NK-92 (cell line): ENCODE measurements around the gene GARNL3.

ENCODE experiments used
- DNase-seq: peaks from one replicate; lab custom pipeline; 2025; ENCODE audit not compliant: unreplicated experiment; lab: John Stamatoyannopoulos, UW

The GARNL3 gene

DNA sequence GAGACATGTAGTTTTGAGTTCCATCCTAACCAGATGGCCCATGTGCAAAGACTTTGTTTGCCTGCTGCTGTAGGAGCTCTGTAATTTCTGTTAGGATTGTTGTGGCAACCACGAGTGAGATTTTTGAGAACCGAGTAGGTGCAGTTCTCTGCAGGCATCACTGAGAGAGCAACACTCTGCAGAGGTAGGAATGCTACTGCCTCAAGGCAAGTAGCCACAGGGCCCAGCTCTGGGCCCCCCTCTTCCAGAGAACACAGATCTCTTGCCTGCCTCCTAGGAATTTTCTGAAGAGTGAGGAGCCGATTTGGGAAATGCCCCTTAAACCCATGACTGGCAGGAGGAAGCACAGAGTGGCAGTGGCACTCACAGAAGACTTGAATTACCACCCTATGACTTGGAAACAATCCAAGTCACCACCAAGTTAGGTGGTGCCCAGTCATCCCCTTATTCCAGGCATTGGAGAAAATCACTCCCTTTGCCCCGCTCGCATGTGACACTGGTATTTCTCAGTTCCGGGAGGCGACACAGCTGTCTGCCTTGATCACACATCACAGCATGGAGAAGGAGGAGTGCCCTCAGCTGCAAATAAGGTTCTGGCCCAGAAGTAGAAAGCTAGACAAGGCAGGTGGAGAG lies 79.9 kb downstream of the GARNL3 start:
- no peak for DNase-seq

DNA sequence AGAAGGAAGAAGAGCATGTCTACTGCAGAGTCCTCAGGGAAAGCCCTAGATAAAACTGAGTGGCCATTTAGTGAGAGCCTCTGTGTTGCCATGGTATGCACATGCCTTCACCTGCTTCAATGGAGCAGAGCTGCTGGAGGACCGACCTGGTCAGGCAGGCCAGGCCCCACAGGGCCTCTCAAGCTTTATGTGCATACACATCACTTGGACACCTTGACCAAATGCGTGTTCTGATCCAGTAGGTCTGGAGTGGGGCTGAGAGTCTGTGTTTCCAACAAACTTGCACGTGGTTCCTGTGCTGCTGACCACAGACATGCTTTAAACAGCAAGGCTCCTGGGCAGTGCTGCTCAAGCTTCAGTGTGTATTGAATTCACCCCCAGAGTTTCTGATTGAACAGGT lies 81.0 kb downstream of the GARNL3 start:
- DNase-seq: no peak

DNA sequence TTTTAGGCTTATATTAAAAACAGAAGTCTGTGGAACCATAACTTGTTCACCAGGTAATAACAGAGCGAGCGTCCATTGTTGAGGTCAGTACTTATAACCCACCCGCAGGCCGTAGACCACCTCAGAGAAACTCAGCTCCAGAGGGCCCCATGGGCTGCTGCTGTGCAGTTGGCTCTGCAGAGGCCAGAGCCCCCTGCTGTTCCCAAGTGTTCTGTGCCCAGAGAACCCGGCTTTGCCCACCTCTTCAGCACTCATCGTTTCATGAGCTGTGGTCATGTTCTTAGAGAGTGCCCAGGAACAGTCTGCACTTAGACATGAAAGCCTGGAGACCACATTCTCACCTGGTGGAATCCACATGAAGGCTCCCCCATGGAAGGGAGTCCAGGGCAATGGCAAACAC lies 82.0 kb downstream of the GARNL3 start:
- no peak for DNase-seq

DNA sequence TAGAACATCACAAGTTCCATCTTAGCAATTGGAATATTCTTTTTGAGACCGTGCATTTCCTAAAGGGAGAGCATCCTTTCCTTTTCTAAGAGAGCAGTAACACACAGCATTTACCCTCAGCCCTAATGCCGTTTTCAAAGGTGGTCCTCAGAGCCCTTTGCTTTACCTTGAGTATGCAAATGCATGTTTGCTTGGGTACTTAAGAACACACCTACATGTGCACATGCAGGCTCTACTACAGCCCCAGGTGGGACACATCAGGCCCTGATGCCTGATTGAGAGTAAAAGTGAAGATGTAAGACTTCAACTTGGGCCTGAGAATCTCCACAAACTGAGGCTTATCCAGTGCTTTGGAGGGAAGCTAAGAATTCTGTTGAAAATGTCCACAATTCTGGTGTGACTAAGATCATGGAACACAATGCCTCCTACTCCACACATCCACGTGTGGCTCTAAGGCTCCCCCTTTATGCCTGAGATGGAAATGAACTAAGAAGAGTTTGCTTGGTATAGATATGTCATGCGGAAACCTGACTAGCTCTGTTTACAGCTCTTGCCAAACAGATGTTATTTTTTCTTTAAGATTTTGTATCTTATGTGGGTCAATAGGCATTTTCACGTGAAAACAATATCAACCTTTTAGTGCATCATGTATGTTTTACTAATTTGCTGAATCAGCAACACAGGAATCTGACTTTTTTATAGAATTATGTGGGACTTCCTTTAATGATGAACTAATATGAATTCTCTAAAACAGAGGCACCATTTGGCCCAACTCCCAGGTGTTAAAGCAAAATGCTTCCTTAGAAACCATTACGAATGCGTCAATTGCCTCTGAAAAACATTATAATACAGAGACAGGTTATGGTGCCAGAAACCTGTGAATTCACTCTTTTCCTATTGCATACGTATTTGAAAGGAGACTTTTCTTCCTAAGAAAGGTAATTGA lies 83.5 kb downstream of the GARNL3 start:
- DNase-seq: no peak

DNA sequence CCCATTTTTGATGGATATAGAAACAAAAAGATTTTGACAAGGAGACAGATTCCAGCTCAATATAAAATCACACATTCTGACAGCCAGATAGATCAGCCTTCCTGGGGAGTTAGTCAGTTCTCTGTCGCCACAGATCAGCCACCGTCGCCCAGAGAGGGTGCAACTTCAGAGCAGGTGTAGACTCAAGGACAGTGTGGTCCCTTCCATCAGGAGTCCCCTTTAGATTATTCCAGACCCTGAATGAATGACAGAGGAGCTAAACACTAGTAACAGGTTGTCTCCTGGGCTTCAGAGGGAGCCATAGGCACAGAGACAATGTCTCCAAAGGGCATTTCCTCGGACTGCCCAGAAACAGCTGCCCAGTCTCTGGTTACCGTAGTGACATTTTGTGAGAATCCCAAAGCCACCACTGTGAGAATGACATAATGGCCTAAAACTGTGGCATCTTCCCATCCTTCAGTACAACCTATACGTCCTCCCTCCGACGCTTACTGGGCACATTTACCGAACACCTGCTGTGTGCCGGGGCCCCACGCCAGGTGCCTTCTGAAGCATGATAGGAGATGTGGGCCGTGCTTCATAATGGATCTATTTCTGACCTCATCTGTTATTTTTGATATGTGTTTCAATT lies 85.0 kb downstream of the GARNL3 start:
- DNase-seq: no peak

DNA sequence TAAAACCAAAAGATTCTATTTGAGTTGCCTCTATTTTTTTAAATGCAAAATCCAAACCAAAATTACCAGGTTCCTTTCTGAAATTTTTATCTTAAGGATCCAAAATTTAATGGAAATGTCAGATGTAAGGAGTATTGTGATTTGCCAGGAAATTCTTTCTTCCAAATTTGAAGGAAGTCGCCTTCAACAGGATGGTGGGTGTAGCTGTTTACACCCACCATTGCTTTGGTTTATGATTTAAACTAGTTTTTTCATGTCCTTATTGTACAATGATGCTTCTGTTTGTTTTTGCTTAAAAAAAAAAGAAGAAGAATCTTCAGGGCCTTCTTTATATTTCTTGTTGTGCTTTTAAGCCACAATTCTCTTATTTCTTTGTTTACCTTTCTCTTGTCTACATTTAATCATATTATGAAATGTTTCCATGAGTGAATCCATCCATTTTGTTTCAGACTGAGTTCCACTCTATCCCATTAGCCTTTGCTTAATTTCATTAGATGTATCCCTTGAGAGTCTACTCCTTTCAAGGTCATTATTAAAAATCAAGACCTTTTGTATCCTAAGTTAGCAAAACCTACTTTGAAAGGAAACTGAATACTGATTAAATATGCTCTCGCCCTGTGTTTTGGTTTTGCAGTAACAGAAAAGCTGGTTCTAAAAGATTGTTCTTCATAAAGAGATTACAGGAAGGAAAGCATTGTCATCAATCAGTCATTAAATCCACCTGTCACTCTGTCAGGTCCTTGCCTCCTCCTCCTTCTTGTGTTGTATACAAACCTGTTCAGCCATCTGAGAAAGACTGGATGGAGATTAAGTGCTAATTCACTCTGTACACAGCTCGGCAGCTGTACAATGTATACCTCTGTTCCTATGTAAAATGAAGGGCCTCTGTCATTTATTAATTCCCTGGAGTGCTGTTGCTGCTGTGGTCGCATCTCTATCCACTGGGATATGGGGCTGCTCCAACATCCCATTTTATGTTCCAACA lies 86.9 kb downstream of the GARNL3 start:
- DNase-seq: no peak

DNA sequence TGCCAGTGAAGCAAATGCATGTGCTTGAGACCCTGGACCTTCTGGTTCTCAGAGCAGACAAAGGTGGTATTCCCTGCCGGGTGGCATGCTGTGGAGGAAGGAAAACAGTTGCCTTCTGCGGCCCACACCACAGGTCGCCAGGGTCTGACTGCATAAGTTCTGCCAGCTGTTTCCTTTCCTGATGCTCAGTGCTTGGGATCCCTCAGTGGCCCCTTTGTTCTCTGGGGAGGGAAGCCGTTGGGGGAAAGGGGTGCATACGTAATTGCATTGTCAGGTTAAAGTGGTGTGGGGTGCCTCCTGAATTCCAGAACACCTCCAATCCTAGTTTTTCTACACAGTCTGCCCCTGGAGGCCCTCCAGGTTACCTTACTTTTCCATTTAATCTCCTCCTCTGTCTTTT lies 89.3 kb downstream of the GARNL3 start:
- no peak for DNase-seq

DNA sequence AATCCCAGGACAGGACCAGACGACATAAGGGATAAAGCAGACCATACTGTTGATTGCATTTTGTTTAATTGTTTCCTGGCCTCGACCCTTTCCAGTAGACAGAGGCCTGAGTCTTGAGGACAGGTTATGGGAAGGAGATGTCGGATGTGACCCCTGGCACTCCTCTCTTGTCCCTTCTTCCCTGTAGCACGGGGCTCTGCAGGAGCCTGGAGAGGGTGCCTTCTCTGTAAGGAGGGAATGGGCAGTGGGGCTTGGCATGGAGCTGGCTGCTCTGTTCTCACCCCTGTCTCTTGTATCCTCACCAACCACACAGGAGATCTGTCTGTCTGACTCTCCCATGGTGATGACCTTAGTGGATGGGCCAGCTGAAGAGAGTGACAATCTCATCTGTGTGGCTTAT lies 92.3 kb downstream of the GARNL3 start:
- DNase-seq: no peak

DNA sequence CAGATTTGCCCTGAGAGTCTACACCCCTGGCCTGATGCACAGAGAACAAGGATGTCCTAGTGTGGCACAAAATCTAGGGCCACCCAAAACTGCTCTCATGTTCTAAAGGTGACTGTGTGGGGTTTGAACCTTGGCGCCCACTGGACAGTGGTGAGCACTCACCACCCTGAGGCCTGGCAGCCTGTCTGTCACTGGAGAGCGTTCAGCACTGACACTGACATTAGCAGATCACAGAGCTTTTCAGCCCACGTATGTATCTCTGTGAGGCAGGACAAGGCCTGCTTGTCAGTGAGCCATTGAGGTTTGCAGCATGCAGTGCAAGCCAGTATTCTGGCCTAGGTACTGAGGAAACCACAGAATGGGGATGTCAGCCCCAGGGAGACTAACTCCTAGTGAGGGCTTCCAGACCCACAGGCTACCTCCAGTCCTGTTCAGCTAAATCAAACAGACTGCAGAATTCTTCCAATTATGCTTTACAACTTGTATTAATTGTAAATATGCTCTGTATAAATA lies 93.5 kb downstream of the GARNL3 start:
- no peak for DNase-seq

DNA sequence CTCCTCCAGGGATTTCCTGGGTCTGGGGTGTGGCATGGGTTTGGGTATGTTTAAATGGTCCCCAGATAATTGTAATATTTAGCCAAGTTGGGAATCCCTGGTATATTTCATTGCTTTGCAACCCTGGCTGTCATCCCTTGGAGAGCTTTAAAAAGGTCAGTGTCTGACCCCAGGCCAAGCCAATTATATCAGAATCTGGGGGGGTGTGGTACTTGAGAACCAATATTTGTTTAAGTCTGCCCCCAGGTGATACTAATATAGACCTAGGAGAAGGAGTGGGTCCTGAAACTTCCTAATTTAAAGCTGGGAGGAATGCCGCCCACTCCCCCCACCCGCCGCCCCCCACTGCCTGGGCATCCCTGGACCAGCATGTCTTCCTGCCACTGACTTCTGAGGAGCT lies 94.2 kb downstream of the GARNL3 start:
- DNase-seq: no peak

DNA sequence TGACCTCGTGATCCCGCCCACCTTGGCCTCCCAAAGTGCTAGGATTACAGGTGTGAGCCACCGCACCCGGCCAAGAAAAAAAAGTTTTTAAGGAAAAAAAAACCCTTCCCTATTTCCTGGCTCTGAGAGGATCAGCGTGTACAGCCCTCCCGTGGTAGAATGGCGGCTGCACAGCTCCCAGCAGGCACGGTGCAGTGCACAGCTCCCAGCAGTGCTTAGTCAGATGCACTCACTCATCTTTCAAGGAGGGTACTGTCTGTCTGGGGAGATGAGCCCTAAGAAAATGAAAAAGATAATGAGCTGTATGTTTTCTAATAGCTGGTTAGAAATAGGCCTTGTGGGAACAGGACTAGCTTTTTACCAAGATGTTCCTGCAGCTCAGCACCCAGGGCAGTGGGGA lies 95.7 kb downstream of the GARNL3 start:
- no peak for DNase-seq

DNA sequence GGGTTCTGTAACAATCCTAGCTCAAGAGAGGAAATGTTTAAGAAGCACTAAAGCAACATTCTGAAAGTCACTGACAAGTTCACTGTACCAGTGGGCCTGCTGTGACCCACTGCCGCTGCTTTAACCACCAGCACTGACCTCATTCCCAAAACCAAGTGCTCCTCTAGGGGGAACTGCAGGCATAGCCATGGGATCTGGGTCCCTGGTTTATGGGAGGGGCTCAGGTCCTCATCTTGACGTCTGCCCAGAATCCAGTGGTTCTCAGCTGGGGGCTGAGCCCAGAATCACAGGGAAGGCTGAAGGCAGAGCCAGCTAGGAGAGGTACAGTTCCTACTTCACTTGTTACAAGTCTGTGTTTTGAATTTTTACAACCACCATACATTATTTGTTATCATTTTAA lies 96.3 kb downstream of the GARNL3 start:
- no peak for DNase-seq

DNA sequence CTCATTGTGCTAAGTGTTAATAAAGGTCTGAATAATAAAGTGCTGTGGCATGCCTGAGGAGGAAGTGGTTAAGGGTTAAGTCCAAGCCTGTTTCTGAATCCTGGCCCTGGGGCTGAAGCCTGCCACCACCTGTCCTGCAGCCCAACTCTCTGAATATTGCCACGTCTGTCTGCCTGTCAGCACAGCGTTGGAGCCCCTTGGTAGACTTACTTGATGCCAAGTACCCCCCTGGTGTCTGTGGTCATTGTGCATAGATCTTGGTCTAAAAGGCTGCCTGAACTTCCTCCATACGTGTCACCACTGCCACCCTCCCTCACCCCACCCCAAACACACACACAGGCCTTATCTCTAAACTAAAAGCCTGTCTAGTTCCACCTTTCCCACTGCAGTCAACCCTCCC lies 97.0 kb downstream of the GARNL3 start:
- DNase-seq: no peak

DNA sequence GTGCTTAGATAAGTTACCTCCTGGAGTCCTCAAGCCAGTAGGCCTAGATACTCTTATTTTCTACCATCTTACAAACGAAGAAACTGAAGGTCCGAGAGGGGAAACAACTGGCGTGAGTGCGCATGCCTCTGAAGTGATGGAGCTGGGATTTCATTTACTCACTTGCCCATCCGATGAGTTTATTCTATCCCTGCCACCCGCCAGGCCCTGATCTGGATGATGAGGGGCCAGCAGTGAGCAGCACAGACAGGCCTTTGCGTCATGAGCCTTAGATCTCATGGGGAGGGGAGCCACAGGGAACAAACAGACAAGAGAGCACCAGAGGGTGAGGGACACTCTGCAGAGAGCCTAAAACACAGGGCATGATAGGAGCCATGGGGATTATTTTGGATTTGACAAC lies 98.3 kb downstream of the GARNL3 start:
- no peak for DNase-seq

DNA sequence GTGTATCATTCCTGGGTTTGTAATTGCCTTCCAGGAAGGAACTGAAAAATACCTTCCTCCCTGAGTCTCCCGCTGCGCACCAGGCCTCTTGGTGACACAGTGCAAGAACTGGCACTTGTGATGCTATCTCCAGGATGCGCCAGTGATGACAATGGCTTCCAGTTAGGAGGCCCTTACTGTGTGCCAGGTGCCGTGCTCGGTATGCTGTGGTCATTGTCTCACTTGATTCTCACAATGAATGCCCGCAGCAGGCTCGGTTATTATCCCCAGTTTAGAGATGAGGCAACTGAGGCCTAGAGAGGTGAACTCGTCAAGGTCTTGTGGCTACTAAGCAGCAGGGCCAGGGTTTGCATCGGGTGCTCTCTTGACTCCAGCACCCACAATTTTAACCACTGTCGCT lies 100.9 kb downstream of the GARNL3 start:
- no peak for DNase-seq

DNA sequence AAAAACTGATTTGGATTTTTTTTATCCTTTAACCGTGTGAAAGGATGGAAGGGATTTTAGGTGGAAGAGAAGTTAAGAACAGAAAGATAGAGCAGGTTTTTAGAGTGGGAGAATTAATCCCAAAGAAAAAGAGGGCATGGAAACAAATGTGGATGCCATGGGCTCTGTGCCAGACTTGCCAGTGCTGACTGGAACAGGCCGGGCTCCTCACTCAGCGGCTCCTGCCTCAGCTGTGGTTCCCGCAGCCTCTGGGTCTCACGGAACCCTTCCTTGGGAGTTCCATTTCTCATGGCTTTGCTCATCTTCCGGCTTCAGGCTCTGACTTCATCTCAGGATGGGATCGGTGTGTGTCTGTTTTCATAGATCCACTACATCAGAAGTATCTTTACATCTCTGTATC lies 102.0 kb downstream of the GARNL3 start:
- DNase-seq: no peak

DNA sequence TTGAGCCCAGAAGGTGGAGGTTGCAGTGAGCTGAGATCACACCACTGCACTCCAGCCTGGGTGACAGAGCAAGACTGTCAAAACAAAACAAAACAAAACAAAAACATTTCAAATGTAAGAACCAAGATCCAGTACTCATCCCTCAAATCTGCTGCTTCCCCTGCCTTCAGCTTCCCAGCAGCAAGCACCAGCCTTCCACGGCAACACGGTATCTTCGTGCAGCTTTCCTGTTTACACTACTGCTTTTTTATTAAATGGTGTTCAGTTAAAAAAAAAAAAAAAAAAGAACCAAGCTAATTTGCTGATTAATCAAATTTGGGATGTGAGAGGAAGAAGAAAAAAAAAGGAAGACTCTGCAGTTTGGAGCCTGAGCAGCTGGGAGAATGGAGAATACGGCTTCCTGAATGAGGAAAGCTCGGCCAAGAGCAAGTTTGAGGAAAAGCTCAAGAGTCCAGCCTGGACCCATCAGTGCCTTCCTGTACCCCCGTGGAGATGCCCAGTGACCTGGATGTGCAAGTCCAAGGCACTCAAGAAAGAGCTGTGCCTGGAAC lies 104.4 kb downstream of the GARNL3 start:
- no peak for DNase-seq

DNA sequence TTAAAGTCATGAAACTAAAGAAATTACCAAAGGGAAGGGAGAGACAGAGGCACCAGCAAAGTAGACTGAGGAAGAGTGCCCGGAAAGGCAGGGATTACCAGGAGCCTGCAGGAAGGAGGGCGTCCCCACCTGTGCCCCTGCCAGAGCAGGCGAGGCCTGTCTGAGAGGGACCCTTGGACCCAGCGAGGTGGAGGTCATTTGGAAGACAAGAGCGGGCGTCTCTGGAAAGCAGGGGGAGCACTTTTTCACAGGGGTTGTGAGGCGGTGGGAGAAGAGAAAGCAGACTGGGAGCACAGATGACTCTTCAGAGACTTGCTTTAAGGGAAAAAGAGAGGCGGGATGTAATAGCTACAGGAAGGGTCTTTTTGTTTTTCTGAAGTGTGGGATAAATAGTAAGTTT lies 104.9 kb downstream of the GARNL3 start:
- DNase-seq: no peak

DNA sequence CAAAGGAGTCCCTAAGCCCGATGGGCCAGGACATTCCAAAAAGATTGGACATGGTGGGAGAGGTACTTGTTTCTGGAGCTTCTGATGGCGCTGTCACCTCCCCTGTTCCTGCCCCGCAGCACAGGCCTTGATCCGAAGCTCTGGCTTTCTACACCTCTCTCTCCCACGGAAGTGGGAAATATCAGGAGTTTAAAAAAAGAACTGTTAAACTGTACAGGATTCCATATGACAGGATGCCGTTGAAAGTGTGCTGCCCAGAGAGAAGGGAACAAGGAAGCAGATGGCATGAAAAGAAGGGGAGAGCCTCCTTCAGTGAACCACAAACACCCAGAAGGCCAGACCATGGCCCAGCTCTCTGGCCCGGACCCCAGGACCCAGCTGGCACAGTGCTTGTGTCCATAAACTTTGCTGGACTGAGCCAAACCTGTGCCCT lies 105.6 kb downstream of the GARNL3 start:
- DNase-seq: no peak
